Stimulated activated CD8-positive, alpha-beta memory T cell treated with anti-CD3 and anti-CD28 coated beads, Interleukin-7, amount 100 ng/mL, for 48 hours (primary cell): Measurements from ENCODE around the gene FAXC.
"Not testable (repeated sequence)": the region's sequence is repeated elsewhere in the genome, so short reads cannot be mapped to it uniquely, and the experiment has no call there.

Experiments
- DNase-seq, 2 donors: peaks; one replicate each; pipeline ENCODE4 v3.0.0-alpha.2; 2020; ENCODE audit warnings: low read depth in 1 of 2; ENCODE audit errors: extremely low read depth in 1 of 2

The FAXC gene

DNA sequence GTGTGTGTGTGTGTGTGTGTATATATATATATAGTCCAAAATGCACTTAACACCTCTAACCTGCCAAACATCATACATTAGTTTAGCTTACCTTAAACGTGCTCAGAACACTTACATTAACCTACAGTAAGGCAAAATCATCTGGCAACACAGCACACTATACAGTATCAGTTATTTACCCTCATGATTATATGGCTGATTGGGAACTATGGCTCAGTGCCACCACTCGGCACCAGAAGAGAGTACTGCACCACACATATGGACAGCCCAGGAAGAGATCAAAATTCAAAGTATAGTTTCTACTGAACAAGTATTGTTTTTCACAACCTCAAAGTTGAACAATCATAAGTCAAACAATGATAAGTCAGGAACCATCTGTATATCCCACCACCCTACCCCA lies 59.8 kb downstream of the FAXC start:
- DNase-seq = no peak

DNA sequence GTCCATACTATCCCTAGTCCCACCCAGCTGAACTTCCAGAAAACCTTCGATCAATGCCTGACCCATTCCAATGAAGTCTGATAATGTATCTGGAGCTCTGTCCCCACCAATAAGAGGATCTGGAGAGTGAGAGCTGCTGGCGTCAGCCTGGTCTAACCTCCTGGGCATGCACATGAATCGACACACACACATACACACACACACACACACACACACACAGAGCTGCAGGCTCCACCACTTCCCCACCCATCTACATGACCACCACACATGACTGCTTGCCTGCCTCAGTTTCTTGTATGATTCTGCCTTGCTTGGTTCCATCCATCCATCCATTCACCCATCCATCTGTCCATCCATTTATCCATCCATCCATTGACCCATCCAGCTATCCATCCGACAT lies 60.8 kb downstream of the FAXC start:
- no peak for DNase-seq

DNA sequence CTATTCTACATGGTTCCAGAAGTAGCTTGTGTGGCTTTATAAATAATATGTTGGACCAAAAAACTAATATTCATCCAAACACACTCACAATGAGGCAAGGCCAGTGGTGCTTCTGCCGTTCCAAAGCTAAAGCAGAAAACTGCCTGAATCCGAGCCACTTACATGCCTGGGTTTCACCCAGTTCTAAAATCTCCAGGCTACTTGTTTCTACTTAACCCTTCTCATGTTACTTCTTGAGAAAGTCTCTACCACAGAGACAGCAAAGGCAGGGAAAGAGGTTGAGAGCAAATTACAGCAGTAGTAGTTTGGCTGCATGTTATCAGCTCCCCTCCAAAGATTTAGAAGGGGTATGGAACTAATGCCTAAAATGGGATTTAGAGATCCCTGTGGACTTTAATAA lies 62.0 kb downstream of the FAXC start:
- DNase-seq = no peak

DNA sequence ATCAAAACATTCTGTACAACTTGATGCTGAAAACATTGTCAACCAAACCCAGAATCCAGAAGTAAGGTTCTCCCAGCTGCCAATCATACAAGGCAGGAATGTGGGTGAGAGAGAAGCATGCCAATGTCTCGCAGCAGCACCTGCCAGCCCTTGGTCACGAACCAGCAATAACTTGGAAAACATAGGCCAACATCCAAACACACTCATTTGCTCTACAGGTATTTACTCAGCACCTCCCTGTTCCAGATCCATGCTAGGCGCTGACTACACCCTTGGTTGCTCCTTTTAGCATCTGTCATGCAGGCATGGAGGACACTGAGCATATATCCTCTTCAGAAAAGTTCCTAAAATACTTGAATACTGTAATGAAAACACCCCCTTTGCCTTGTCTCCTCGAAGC lies 63.6 kb downstream of the FAXC start:
- no peak for DNase-seq

DNA sequence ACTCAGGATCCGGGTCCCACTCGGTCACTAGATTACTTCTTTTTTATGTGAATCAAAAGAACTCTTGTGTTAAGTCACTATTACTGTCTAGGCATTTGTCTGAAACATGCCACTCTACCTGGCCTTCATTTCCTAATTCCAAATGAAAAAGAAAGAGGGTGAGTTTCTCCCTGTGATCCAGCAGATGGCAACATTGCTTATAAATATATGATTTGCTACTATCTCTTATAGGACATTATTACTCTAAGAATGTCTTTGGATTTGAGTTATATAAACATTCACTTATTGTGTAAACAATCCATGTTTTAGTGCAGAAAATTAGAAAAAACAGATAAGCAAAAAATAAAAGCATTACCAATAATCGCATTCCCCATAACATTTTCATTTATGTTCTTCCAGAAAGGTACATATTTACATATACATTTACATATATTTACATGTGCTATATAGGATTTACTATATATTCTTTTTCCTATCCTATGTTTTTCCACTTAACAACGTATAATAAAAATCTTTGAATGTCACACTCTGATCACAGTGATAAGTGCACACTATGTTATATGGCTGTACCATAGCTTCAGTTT lies 66.9 kb downstream of the FAXC start:
- DNase-seq = no peak

DNA sequence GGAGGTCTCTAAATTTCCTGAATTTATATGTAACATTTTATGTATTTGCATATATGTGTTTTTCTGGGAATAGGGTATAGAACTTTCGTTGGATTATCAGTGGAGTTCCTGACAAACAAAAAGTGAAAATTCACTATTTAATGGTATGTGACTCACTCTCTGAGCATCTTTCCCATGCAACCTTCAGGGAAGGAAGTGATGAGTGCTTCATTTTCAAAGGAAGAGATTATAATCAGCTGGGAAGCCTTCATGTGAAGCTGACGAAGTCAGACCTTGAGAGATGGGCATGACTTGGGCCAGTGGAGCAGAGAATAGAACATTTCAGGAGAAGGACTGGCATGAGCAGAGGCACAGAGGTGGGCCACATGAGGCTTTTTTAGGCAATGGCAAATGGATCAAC lies 72.7 kb downstream of the FAXC start:
- DNase-seq = no peak

DNA sequence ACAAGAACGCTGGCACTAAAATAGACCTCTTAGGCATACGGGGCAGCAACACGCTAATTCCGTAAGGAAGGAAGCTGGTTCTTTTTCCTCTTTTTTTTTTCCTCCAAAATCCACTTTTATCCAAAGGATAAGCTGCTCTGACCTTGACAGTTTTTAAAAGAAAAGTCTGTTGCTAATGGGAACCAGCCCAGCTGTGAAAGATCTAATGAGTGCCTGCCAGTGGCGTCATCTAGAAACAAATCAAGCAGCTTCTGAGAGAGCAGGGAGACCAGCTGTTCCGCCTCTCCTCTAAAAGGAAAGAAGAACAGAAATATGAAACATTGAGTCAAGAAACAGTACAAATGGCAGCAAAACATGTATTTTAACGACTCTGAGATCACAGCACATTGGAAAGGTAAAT lies 78.6 kb downstream of the FAXC start:
- DNase-seq = no peak

DNA sequence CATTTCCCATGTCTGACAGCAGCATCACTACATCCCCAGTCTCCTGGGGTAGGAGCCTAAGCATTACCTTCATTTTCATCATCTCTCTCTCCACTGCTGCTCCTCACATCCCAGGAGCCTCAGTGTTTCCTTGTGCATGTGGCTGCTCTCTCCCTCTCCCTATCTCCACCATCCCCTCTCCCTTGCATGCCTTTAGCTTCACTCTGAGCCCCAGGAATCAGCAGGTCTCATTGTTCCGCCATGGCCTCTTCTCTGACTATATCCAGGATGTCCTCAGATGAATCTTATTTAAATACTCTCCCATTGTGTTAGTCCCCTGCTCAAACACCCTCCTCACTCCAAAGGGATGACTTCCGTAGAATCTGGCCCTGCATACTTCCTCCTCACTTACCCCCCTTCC lies 79.4 kb downstream of the FAXC start:
- DNase-seq = no peak

DNA sequence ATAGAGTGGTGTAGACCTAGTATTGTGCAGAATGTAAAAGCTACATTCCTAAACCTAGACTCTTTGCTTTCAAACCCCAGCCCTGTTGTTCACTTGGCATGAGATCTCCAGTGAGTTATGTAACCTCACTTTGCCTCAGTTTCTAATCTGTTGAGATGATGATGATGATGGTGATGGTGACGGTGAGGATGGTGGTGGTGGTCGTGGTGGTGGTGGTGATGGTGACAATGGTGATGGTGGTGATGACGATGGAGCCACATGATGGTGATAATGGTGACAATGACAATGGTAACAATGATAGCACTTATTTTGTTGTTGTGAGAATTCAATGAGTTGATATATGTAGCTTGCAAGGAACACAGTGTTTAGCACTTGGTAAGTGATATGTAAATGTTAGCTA lies 80.3 kb downstream of the FAXC start:
- no peak for DNase-seq

DNA sequence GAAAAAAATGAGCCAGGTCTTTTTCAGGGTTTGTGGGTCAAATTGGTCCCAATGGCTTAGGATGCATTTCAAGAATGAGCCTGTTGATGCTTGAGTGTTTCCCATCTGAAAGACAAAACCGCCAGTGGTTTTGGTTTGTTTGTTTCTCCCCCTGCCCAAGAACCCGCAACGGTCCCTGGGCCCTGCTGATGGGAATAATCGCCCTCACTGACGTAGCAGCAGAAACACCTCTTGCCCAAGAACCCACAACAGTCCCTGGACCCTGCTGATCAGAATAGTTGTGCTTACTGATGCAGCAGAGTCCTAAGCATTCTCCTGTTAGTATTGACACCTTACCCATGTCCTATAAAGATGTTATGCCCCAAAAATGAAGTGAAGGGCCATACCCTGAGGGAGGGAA lies 82.5 kb downstream of the FAXC start:
- not testable (repeated sequence) for DNase-seq

DNA sequence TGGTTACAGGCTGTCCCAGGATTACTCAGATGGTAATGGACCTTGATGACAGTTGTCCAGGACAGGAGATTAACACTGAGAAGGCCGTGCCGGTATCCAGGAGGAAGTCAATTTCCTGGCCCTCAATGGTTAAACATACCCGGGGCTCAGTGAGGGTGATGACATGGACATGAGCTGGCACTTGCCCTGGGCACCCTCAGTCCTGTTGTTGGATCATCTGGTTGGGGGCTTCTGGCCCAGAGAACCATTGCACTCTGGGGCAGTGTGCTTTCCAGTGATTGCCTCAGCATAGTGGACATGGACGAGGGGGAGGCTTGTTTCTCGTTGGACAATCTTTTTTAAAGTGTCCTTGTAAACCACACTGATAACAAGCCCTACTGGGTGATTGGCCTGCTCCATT lies 84.0 kb downstream of the FAXC start:
- not testable (repeated sequence) for DNase-seq

DNA sequence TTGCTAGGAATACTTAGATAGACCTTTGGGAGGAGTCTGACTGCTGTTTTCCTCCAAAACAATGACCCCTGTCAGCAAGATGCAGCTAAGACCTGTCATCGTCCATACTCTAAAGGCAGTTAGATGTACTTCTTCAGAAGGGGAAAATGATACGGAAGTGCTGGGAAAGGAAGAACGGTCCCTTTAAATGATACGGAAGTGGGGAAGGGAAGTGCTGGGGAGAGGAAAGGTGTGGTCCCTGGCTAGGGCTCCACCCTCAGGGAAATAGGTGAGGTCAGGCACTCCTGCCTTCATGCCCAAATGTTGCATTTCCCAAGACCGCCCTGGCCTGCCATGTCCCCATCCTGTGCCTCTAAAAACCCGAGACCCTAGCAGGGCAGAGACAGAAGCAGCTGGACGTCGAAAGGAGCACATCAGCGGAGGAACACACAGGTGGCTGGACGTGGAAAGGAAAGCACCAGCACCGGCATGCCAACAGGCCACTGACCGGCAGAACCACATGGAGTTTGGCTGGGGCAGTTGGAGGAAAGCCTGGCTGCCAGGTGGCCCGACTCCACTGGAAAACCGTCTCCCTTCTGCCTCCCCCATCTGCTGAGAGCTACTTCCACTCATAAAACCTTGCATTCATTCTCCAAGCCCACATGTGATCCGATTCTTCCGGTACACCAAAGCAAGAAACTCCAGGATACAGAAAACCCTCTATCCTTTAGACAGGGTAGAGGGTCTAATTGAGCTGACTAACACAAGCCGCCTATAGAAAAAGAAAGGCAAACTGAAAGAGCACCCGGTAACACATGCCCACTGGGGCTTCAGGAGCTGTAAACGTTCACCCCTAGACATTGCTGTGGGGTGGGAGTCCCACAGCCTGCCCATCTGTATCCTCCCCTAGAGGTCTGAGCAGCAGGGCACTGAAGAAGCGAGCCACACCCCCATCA lies 94.6 kb downstream of the FAXC start:
- no peak for DNase-seq

DNA sequence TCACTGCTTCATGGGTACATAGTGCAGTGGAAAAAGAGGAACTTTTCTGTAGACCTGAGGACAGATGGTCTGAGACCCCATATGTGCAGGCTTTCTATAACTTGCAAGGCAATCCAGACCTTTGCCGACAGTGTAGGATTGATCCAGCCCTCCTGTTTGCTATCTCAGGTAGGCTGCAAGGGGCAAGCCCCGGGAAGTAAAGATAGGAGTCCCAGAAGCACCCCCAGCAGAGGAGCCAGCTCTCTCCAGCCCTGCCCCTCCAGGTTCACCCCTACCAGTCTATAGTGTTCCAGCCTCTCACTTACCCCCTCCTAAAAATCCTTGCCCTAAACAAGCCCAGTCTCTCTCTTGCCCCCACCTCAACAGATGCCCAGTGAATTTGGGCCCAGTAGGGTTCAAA lies 96.2 kb downstream of the FAXC start:
- DNase-seq = no peak

DNA sequence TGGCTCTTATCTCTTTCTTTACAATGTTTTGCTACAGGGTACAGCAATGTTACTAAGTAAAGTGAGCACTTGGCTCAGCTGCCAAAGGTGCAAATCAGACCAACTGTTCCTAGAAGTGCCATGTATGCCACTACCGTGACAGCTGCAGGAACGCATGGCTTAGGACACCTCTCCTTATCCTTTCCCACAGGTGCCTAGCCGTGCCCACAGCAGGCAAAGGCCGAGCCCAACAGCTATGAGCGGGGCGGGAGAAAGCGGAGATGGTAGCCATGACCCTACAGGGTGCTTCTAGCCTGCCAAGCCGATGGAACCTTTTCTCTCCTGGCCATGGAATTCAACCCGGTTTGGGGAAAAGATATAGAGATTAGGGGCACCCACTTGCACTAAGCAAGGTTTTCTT lies 97.1 kb downstream of the FAXC start:
- DNase-seq = no peak

DNA sequence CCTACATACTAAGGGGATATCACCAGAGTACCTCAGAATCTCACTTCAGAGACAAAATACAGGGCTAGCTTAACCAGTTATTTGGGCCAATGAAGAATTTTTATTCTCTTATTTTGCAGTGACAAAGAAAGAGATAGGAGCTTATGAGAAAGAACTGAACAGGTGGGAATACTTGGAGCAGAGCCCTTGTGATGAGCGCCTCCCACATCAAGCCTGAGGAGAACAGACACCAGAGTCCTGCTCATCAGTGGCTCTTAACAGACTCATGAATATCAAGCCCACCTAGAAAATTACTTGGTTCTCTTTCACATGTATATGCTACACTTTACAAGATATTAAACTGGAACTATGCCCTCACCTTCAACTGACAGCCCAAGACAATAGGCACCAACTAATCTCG lies 99.0 kb downstream of the FAXC start:
- DNase-seq = no peak

DNA sequence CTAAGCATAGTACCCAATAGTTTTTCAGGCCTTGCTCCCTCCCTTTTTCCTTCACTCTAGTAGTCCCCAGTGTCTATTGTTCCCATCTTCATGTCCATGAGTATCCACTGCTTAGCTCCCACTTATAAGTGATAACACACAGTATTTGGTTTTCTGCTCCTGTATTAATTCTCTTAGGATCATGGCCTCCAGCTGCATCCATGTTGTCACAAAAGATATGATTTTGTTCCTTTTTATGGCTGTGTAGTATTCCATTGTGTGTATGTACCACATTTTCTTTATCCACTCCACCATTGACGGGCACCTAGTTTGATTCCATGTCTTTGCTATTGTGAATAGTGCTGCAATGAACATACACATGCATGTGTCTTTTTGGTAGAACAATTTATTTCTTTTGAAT lies 102.9 kb downstream of the FAXC start:
- no peak for DNase-seq

DNA sequence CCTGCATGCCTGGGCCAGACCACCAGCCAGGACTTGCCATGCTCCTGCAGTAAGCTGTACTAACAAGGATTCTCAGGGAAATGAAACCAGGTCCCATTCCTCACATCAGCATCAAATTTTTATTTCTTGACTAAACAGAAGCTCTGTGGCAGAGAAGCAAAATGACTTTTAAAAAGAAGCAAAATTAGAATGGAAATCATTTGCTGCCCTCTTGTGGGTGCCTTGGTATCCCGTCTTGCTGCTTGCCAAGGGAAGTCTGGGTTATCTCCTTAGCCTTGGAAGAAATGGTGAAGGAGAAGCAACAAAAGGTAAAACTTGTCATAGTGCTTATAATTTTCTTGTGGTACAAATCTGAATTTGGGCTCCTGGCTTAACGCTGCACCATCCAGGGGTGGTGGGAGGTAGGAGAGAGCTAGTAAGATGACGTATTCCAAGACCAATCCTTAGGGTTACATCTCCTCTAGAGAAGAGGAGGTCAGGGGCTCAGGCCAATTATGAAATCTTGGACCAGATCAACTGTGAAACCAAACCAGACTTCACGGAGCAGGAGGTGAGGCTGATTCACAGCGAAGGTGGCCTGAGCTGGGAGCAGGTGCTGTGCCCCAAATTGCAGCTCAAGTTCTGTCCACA lies 107.5 kb downstream of the FAXC start:
- DNase-seq = no peak

DNA sequence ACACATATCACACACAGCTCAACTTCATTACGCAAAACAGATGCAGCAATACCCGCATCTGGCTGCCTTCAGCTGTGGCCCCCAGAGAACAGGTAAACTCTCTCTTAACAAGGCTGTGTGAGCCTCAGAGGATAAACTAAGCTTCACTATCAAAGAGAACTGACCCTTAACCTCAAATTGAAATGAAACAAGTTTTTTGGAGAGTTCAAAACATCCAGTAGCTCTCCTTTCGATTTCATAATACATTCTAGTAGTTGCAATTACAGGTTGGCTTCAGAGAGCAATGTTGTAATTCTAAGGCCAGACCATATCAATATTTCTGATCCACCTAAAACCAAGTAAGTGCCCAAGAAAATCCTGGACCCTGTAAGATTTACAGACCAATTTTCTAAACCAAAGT lies 113.5 kb downstream of the FAXC start:
- no peak for DNase-seq

DNA sequence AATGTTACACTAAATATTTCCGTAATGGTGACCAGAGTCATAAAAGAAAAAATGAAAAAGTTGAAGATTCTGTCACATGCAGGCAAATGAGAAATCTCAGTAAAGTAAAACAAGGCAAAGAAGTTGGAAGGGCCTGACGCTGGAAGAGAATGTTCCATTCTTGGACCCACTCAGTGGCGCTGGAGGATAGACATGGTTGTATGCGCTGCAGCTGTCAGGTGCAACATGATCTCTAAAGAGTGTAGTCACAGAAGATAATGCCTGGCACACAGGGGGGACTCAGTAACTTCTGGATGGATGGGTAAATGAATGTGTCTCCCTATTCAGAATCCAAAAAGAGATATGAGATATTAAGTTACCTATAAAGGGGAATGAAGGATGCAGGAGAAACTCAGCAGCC lies 116.3 kb downstream of the FAXC start:
- no peak for DNase-seq

DNA sequence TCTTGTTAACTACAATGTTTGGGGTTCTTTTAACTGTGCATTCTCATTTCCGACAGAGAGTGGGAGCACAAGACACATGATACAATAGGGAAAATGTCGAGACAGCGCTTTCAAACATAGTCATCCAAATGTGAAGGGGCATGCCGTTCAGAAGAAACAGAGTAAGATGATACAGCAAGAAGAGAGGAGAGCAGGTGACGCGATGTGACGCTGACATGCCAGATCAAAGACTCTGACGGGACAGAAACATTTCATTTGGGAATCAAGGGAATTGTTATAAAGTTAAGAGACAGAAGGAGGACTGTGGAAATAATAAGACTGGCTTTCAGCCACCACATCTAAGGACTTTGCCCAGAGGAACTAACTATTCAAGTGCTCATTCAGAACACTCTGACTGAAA lies 117.4 kb downstream of the FAXC start:
- no peak for DNase-seq

DNA sequence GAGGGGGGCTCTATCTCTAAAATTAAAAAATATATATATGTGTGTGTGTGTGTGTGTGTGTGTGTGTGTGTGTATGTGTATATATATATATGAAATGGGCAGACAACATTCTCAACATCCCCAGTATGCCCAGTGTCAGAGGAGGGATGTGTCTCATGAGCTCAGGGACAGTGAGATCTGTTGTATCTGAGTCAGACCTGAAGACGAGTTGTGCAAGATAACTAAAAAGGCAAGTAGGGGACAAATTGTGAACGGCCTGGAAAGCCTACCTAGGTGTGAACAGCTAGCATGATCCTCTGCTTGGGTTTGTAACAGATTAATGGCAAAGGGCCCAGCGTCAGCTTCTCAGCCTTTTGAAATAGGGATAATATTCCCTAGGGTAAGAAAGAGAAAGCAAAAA lies 124.3 kb downstream of the FAXC start:
- no peak for DNase-seq
